WERI-Rb-1 (cell line): ENCODE measurements around the gene ZFP3.
"Not testable (repeated sequence)": the region's sequence is repeated elsewhere in the genome, so short reads cannot be mapped to it uniquely, and the experiment has no call there.

Source experiments
- DNase-seq: peaks from one replicate; pipeline ENCODE4 v3.0.0-alpha.2; 2020
- H3K27ac ChIP-seq: fragments of 250-450 bp; sonication (Bioruptor Pico); 2 replicates; pipeline ENCODE4 v1.5.1; 2020; ENCODE audit warnings: mild to moderate bottlenecking, moderate library complexity
- H3K27me3 ChIP-seq: fragments of 250-450 bp; sonication (Bioruptor Pico); 2 replicates; pipeline ENCODE4 v1.5.1; 2021; ENCODE audit warnings: mild to moderate bottlenecking, low read depth, moderate library complexity; ENCODE audit not compliant: insufficient read depth, severe bottlenecking
- H3K36me3 ChIP-seq: fragments of 250-450 bp; sonication (Bioruptor Pico); 2 replicates; pipeline ENCODE4 v1.5.1; 2020; ENCODE audit warnings: mild to moderate bottlenecking, moderate library complexity
- H3K4me3 ChIP-seq: 2 replicates; pipeline ENCODE4 v1.5.1; 2011; ENCODE audit warnings: low read depth, mild to moderate bottlenecking, control low read depth, low read length
- H3K9me3 ChIP-seq: fragments of 250-450 bp; sonication (Bioruptor Pico); 2 replicates; pipeline ENCODE4 v1.5.1; 2021; ENCODE audit warnings: mild to moderate bottlenecking, moderate library complexity; ENCODE audit not compliant: severe bottlenecking
- CTCF ChIP-seq: IDR thresholded peaks from 2 replicates; pipeline ENCODE4 v1.5.1; 2011; ENCODE audit warnings: low read depth, mild to moderate bottlenecking, control low read depth, inconsistent platforms, low read length

The ZFP3 gene

GRCh38 chr17:5137511-5138197 lies 59.4 kb downstream of the ZFP3 start:
- not testable (repeated sequence) for DNase-seq, H3K4me3 ChIP-seq, H3K36me3 ChIP-seq, H3K9me3 ChIP-seq, H3K27me3 ChIP-seq, H3K27ac ChIP-seq

- H3K4me3 ChIP-seq: not testable (repeated sequence)
Measured at GRCh38 chr17:5138198-5138544, 59.9 kb downstream of the ZFP3 start.

GRCh38 chr17:5138616-5139457 lies 60.6 kb downstream of the ZFP3 start:
- TF ChIP-seq CTCF: no peak
- no peak for DNase-seq
- H3K27ac ChIP-seq: no peak overlapping the region
- no peak overlapping the region for H3K4me3 ChIP-seq
- H3K27me3 ChIP-seq: no peaks in the 10 kb centered on the region
- no peaks in the 10 kb centered on the region for H3K9me3 ChIP-seq
- H3K36me3 ChIP-seq: no peaks in the 10 kb centered on the region

More at GRCh38 chr17:5138198-5138544, 59.9 kb downstream of the ZFP3 start:
- H3K27me3 ChIP-seq, H3K36me3 ChIP-seq, H3K27ac ChIP-seq, H3K9me3 ChIP-seq, DNase-seq: not testable (repeated sequence)

GRCh38 chr17:5139458-5139732 lies 61.1 kb downstream of the ZFP3 start:
- no peaks in the 10 kb centered on the region for H3K9me3 ChIP-seq
- no peaks in the 10 kb centered on the region for H3K36me3 ChIP-seq
- 0 out of 2 replicates have a peak, but pooled peaks have one; percentile 8 for TF ChIP-seq CTCF
- DNase-seq: no peak
- H3K4me3 ChIP-seq: no peak overlapping the region
- no peaks in the 10 kb centered on the region for H3K27me3 ChIP-seq
- H3K27ac ChIP-seq: no peak overlapping the region

GRCh38 chr17:5142877-5143276 lies 64.6 kb downstream of the ZFP3 start:
- not testable (repeated sequence) for H3K9me3 ChIP-seq, DNase-seq, H3K27ac ChIP-seq, H3K36me3 ChIP-seq, H3K4me3 ChIP-seq, H3K27me3 ChIP-seq
